Activated naive CD4-positive, alpha-beta T cell treated with anti-CD3 and anti-CD28 coated beads, Interleukin-2, amount 10 ng/mL, durations not matched to agents 7 days and 5 days (primary cell): ENCODE data around the gene PTMS.

ENCODE experiments used
- CTCF ChIA-PET: fragments of 350-600 bp; sonication (Branson Sonifier 250); formaldehyde crosslinking; loops from one replicate; lab custom pipeline; 2021; ENCODE audit warnings: antibody characterized with exemption; lab: Charles Lee
- DNase-seq: peaks from one replicate; pipeline ENCODE4 v3.0.0-alpha.2; 2020
- H3K27ac Mint-ChIP-seq: one replicate; pipeline ENCODE4 v1.8.0; 2021; ENCODE audit warnings: mild to moderate bottlenecking, moderate library complexity, mixed read lengths
- H3K27me3 Mint-ChIP-seq: one replicate; pipeline ENCODE4 v1.8.0; 2021; ENCODE audit warnings: mild to moderate bottlenecking, mixed read lengths
- H3K36me3 Mint-ChIP-seq: one replicate; pipeline ENCODE4 v1.8.0; 2021; ENCODE audit warnings: mixed read lengths
- H3K4me1 Mint-ChIP-seq: one replicate; pipeline ENCODE4 v1.8.0; 2021; ENCODE audit warnings: mixed read lengths
- H3K4me3 Mint-ChIP-seq: one replicate; pipeline ENCODE4 v1.8.0; 2021; ENCODE audit warnings: mild to moderate bottlenecking, moderate library complexity, mixed read lengths
- H3K9me3 Mint-ChIP-seq: one replicate; pipeline ENCODE4 v1.8.0; 2021; ENCODE audit warnings: mixed read lengths

PTMS gene

GRCh38 chr12:6820166-6820565 lies 54.0 kb downstream of the PTMS start:
- Mint-ChIP-seq H3K27me3 (peaks cover 46% of the 10 kb centered on the region), H3K9me3 (no peaks in the 10 kb centered on the region), H3K4me1 (peaks cover 15% of the 10 kb centered on the region), H3K4me3 (no peak overlapping the region), H3K36me3 (peaks cover 34% of the 10 kb centered on the region), H3K27ac (no peak overlapping the region)
- CTCF ChIA-PET, result interaction anchor here (1.5 to 7.8 kb wide), 2 partner anchors 28 to 66 kb away, joined by 4 to 91 read pairs; partner anchors contain the start of gene MLF2
- no peak for DNase-seq
